CD4-positive, alpha-beta T cell (primary cell): ENCODE results near the gene NRF1. TPM values are rescaled to one million over a fixed set of nuclear protein-coding genes. Genes with fewer than 3 reads are reported as not detected.

ENCODE experiments used
- ATAC-seq: fragments of 200-7000 bp; cut with Tn5 transposase; one replicate; pipeline ENCODE4 v1.10.0; 2022; ENCODE audit warnings: mild to moderate bottlenecking; ENCODE audit not compliant: poor library complexity
- CTCF ChIA-PET: fragments of 350-600 bp; sonication (Branson Sonifier 250); formaldehyde crosslinking; loops from one replicate; lab custom pipeline; 2021; ENCODE audit warnings: antibody characterized with exemption, inconsistent platforms; lab: Charles Lee
- POLR2A ChIA-PET: fragments of 350-600 bp; sonication (Branson Sonifier 250); formaldehyde crosslinking; loops from one replicate; lab custom pipeline; 2021; ENCODE audit warnings: antibody characterized with exemption, inconsistent platforms; lab: Charles Lee
- DNase-seq, 14 experiments: peaks; one replicate each; pipeline ENCODE4 v3.0.0-alpha.2; 2013 to 2020; ENCODE audit warnings: mixed read lengths in 2 of 14
- H3K27ac ChIP-seq, 2 donors: one replicate each; pipeline versions ENCODE4 v1.5.1 to v1.7.0; 2013; ENCODE audit warnings: low read length in 2 of 2, low read depth in 1 of 2, mild to moderate bottlenecking in 1 of 2
- H3K27me3 ChIP-seq, 2 experiments: 1 replicate in 1 of 2; 2 replicates in 1 of 2; pipeline versions ENCODE4 v1.6.1 to v1.7.0; 2013; ENCODE audit warnings: low read length in 2 of 2, control low read depth in 1 of 2, mild to moderate bottlenecking in 1 of 2, moderate library complexity in 1 of 2; ENCODE audit not compliant: insufficient read depth in 2 of 2, control insufficient read depth in 1 of 2
- H3K36me3 ChIP-seq: one replicate; pipeline ENCODE4 v1.6.1; 2013; ENCODE audit warnings: low read length, control low read depth; ENCODE audit not compliant: insufficient read depth
- H3K4me1 ChIP-seq: one replicate; pipeline ENCODE4 v1.6.1; 2013; ENCODE audit warnings: low read length, control low read depth; ENCODE audit not compliant: insufficient read depth
- H3K4me3 ChIP-seq: one replicate; pipeline ENCODE4 v1.5.1; 2013; ENCODE audit warnings: mild to moderate bottlenecking, low read length, moderate library complexity
- H3K9me3 ChIP-seq, 2 experiments: 1 replicate in 1 of 2; 2 replicates in 1 of 2; pipeline versions ENCODE4 v1.6.1 to v1.7.0; 2013; ENCODE audit warnings: low read length in 2 of 2, mild to moderate bottlenecking in 2 of 2, control low read depth in 1 of 2, moderate library complexity in 1 of 2; ENCODE audit not compliant: control insufficient read depth in 1 of 2, insufficient read depth in 1 of 2
- H3K27ac Mint-ChIP-seq: one replicate; pipeline ENCODE4 v1.8.0; 2020; ENCODE audit warnings: mixed read lengths
- H3K27me3 Mint-ChIP-seq: one replicate; pipeline ENCODE4 v1.8.0; 2021; ENCODE audit warnings: mixed read lengths
- H3K36me3 Mint-ChIP-seq: one replicate; pipeline ENCODE4 v1.8.0; 2021; ENCODE audit warnings: low read depth, mixed read lengths
- H3K4me1 Mint-ChIP-seq: one replicate; pipeline ENCODE4 v1.8.0; 2021; ENCODE audit warnings: low read depth, mixed read lengths
- H3K4me3 Mint-ChIP-seq: one replicate; pipeline ENCODE4 v1.8.0; 2020; ENCODE audit warnings: mild to moderate bottlenecking, mixed read lengths
- H3K9me3 Mint-ChIP-seq: one replicate; pipeline ENCODE4 v1.8.0; 2020; ENCODE audit warnings: mixed read lengths
- CTCF ChIP-seq: fragments of 200-600 bp; IDR thresholded peaks from one replicate; pipeline ENCODE4 v1.8.0; 2022; ENCODE audit warnings: antibody characterized with exemption, mild to moderate bottlenecking
- intact Hi-C, 2 experiments: fragments of 100-400 bp; cut with DNase I in 1 of 2; cut with micrococcal nuclease in 1 of 2; formaldehyde crosslinking; loops; one replicate each; pipeline versions ENCODE4 v1.15.1 to v1.9.0; 2023 to 2025; cut with DNase I, micrococcal nuclease
- total RNA-seq, 174 experiments: library from RNA in 2 of 174; stranded (reverse) in 2 of 174; gene quantifications; one replicate each; pipeline ENCODE4 v1.2.3 and lab custom pipeline; 2021 to 2026

Gene NRF1
- total RNA-seq, 2 experiments from 2014 or later: 35.4 to 36.1 TPM

GRCh38 chr7:129612112-129613015 is 844 bp downstream of the NRF1 start:
- peak in 12 of 14 experiments; percentile 2 to 65 (median 29) for DNase-seq

GRCh38 chr7:129613016-129613337 is 1.5 kb downstream of the NRF1 start:
- H3K4me3 ChIP-seq: peak overlapping the region; percentile 71
- H3K36me3 ChIP-seq: peaks cover 6% of the 10 kb centered on the region
- intact Hi-C loops: loop anchor here (2.0 to 10.0 kb wide), 7 partner anchors 110 to 1059 kb away; partner anchors contain the start of genes SMKR1 (in 1 of the 2), SSMEM1 (in 1 of the 2), TMEM209 (in 1 of the 2) and TNPO3 (in 1 of the 2)
- ATAC-seq: no peak
- Mint-ChIP-seq H3K36me3 (peaks cover 28% of the 10 kb centered on the region), H3K9me3 (no peaks in the 10 kb centered on the region), H3K4me3 (peak overlapping the region; percentile 100), H3K4me1 (peaks cover 77% of the 10 kb centered on the region), H3K27ac (peak overlapping the region; percentile 88), H3K27me3 (no peaks in the 10 kb centered on the region)
- POLR2A ChIA-PET: interaction anchor here (1.2 to 2.7 kb wide), 3 partner anchors 9 to 20 kb away, joined by 3 to 21 read pairs (median 9); no protein-coding TSS in a partner anchor
- CTCF ChIA-PET: interaction anchor here (0.6 to 2.0 kb wide), 7 partner anchors 8 to 243 kb away, joined by 3 to 13 read pairs (median 4); no protein-coding TSS in a partner anchor
- H3K4me1 ChIP-seq: peaks cover 52% of the 10 kb centered on the region
- H3K9me3 ChIP-seq: no peaks in the 10 kb centered on the region
- peak overlapping the region in 1 of 2 donors; percentile 69 for H3K27ac ChIP-seq
- no peak for DNase-seq
- no peak for TF ChIP-seq CTCF
- H3K27me3 ChIP-seq: no peaks in the 10 kb centered on the region

More at GRCh38 chr7:129612112-129613015, 844 bp downstream of the NRF1 start:
- Mint-ChIP-seq H3K27ac (peak overlapping the region; percentile 88), H3K4me1 (peaks cover 71% of the 10 kb centered on the region), H3K36me3 (peaks cover 28% of the 10 kb centered on the region), H3K4me3 (peak overlapping the region; percentile 100), H3K9me3 (no peaks in the 10 kb centered on the region), H3K27me3 (no peaks in the 10 kb centered on the region)
- Histone ChIP-seq H3K4me3 (peak overlapping the region; percentile 75), H3K4me1 (peaks cover 49% of the 10 kb centered on the region), H3K27me3 (no peaks in the 10 kb centered on the region), H3K36me3 (peaks cover 6% of the 10 kb centered on the region), H3K9me3 (no peaks in the 10 kb centered on the region), H3K27ac (peak overlapping the region; percentile 58 to 69)
- ATAC-seq: no peak
- POLR2A ChIA-PET: interaction anchor here (1.0 to 2.7 kb wide), 6 partner anchors 8 to 388 kb away, joined by 3 to 21 read pairs (median 4); partner anchors contain the start of gene AHCYL2
- intact Hi-C loops: loop anchor here (1.0 to 10.0 kb wide), 8 partner anchors 23 to 1060 kb away; partner anchors contain the start of genes SMKR1 (in 1 of the 2), SSMEM1 (in 1 of the 2), TMEM209 (in 1 of the 2) and TNPO3 (in 1 of the 2)
- CTCF ChIA-PET: interaction anchor here (0.6 to 2.0 kb wide), 9 partner anchors 9 to 398 kb away, joined by 3 to 13 read pairs (median 4); partner anchors contain the start of gene SMKR1
- TF ChIP-seq CTCF: peak; percentile 51

- H3K4me3 ChIP-seq: no peak overlapping the region
- no peaks in the 10 kb centered on the region for H3K27me3 ChIP-seq
- H3K36me3 ChIP-seq: no peaks in the 10 kb centered on the region
- CTCF ChIA-PET: interaction anchor here (1.6 kb wide), 1 partner anchor 13 kb away, joined by 3 read pairs; no protein-coding TSS in a partner anchor
- ATAC-seq (no peak), DNase-seq (peak in 3 of 14 experiments; percentile 30 to 65 (median 62))
- peaks cover 51% of the 10 kb centered on the region for H3K4me1 ChIP-seq
- no peak for TF ChIP-seq CTCF
- H3K36me3 Mint-ChIP-seq: peaks cover 14% of the 10 kb centered on the region
- H3K27ac ChIP-seq: no peak overlapping the region
- H3K27ac Mint-ChIP-seq: peak overlapping the region; percentile 76
- intact Hi-C loops: loop anchor here in 1 of 2 experiments (10.0 kb wide), 2 partner anchors 590 to 820 kb away; partner anchors contain the start of genes SSMEM1 and TMEM209
- peak overlapping the region; percentile 83 for H3K4me3 Mint-ChIP-seq
- no peaks in the 10 kb centered on the region for H3K27me3 Mint-ChIP-seq
- H3K9me3 Mint-ChIP-seq: no peaks in the 10 kb centered on the region
- peaks cover 85% of the 10 kb centered on the region for H3K4me1 Mint-ChIP-seq
- no peaks in the 10 kb centered on the region for H3K9me3 ChIP-seq
- POLR2A ChIA-PET: no interaction called here
Measured at GRCh38 chr7:129615018-129615417, 3.5 kb downstream of the NRF1 start.
